Activated T-cell treated with anti-CD3 and anti-CD28 coated beads, Interleukin-2, amount 50 U/mL, for 72 hours (primary cell): ENCODE measurements around the gene MATN3. TPM values are rescaled to one million over a fixed set of nuclear protein-coding genes. Genes with fewer than 3 reads are reported as not detected.
"Not testable (repeated sequence)": the region's sequence is repeated elsewhere in the genome, so short reads cannot be mapped to it uniquely, and the experiment has no call there.

Experiments used
- ATAC-seq, 2 donors: fragments of 150-1000 bp; cut with Tn5 transposase; replicated peaks in 1 of 2; 2 replicates each; pipeline ENCODE4 v1.10.0; 2021; ENCODE audit warnings: moderate library complexity in 2 of 2, mild to moderate bottlenecking in 1 of 2
- DNase-seq, 2 donors: peaks; one replicate each; pipeline ENCODE4 v3.0.0; 2021 to 2022; ENCODE audit warnings: mixed read lengths in 1 of 2
- H3K27ac Mint-ChIP-seq: one replicate; pipeline ENCODE4 v1.8.0; 2022; ENCODE audit warnings: mild to moderate bottlenecking, moderate library complexity, mixed read lengths
- H3K27me3 Mint-ChIP-seq: one replicate; pipeline ENCODE4 v1.8.0; 2022; ENCODE audit warnings: low read depth, mixed read lengths
- H3K36me3 Mint-ChIP-seq, 2 donors: one replicate each; pipeline ENCODE4 v1.8.0; 2022; ENCODE audit warnings: mixed read lengths in 2 of 2, mild to moderate bottlenecking in 1 of 2; ENCODE audit not compliant: insufficient read depth in 2 of 2
- H3K4me1 Mint-ChIP-seq: one replicate; pipeline ENCODE4 v1.8.0; 2022; ENCODE audit warnings: low read depth, mixed read lengths
- H3K4me3 Mint-ChIP-seq, 2 donors: one replicate each; pipeline ENCODE4 v1.8.0; 2022; ENCODE audit warnings: mild to moderate bottlenecking in 2 of 2, mixed read lengths in 2 of 2, moderate library complexity in 2 of 2
- H3K9me3 Mint-ChIP-seq, 2 donors: one replicate each; pipeline ENCODE4 v1.8.0; 2022; ENCODE audit warnings: mixed read lengths in 2 of 2
- total RNA-seq, 2 donors: library from RNA; stranded (reverse); gene quantifications; one replicate each; pipeline ENCODE4 v1.2.3, GENCODE V29; 2022

Gene MATN3
- total RNA-seq, 2 donors from 2014 or later = not detected

DNA sequence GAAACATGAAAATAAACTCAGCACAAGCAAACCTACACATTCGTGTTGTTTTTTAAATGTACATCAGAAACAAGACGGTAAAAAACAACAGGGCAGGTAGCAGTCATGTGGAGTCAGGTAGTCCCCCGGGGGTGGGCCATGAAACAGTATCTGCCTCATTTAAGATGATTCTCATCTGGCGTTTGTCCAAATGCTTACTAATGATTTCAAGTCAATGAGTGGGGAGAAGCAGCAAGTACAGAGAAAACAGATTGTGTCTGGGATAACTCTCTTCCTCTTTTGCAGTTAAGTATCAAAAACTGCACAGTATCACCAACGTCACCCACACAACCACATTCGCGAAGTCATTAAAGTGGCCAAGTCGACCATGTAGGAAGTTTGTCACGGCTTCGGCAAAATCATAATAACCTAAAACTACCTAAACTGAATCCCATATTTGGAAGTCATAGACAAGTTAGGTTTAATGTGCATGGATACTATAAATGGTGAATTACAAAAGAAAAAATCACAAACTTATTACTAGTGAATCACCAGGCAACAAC, 37.7 kb upstream of the MATN3 start:
- Mint-ChIP-seq H3K9me3 (no peaks in the 10 kb centered on the region), H3K4me1 (peaks cover 33% of the 10 kb centered on the region), H3K4me3 (no peak overlapping the region), H3K27ac (no peak overlapping the region), H3K36me3 (peaks cover 6 to 7% of the 10 kb centered on the region in 2 donors), H3K27me3 (peaks cover 6% of the 10 kb centered on the region)
- peak in 1 of 2 donors; percentile 5 for ATAC-seq
- peak; percentile 31 to 34 for DNase-seq

- no peak overlapping the region for H3K4me3 Mint-ChIP-seq
- DNase-seq (no peak), ATAC-seq (no peak)
- no peak overlapping the region for H3K27ac Mint-ChIP-seq
- H3K27me3 Mint-ChIP-seq = peaks cover under 1% of the 10 kb centered on the region
- H3K4me1 Mint-ChIP-seq = peaks cover 33% of the 10 kb centered on the region
- H3K36me3 Mint-ChIP-seq = peaks cover 7% of the 10 kb centered on the region in 2 donors
- H3K9me3 Mint-ChIP-seq = no peaks in the 10 kb centered on the region
Observed at GRCh38 chr2:20049637-20050036, 37.2 kb upstream of the MATN3 start.

- Mint-ChIP-seq H3K9me3 (no peaks in the 10 kb centered on the region), H3K27ac (no peak overlapping the region), H3K36me3 (peaks cover 7 to 8% of the 10 kb centered on the region in 2 donors), H3K4me1 (peaks cover 33% of the 10 kb centered on the region), H3K27me3 (no peaks in the 10 kb centered on the region), H3K4me3 (peak overlapping the region in 1 of 2 donors; percentile 21)
- DNase-seq = no peak
- ATAC-seq = no peak
Observed at GRCh38 chr2:20048488-20049448, 36.3 kb upstream of the MATN3 start.

- not testable (repeated sequence) for H3K4me3 Mint-ChIP-seq, ATAC-seq, H3K36me3 Mint-ChIP-seq, H3K9me3 Mint-ChIP-seq, H3K27me3 Mint-ChIP-seq, DNase-seq
- peaks cover 41% of the 10 kb centered on the region for H3K4me1 Mint-ChIP-seq
- H3K27ac Mint-ChIP-seq = peak overlapping the region; percentile 28
Observed at GRCh38 chr2:20045712-20046292, 33.3 kb upstream of the MATN3 start.

DNA sequence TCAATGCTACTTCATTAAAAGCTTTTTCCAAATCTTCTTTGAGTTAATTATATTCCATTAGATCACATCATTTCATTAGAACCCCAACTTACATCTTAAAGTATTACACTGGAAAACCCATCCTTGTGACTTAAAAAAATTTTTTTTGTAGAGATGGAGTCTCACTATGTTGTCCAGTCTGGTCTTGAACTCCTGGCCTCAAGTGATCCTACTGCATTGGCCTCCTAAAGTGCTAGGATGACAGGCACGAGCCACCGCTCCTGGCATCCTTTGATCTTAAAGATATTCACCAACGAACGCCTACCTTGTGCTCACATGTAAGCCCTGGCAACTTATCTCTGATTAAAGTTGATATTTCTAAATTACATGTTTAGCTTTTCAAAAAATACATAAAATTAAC, 32.3 kb upstream of the MATN3 start:
- H3K27ac Mint-ChIP-seq = no peak overlapping the region
- H3K9me3 Mint-ChIP-seq = no peaks in the 10 kb centered on the region
- H3K4me3 Mint-ChIP-seq = no peak overlapping the region
- ATAC-seq (no peak), DNase-seq (no peak)
- peaks cover 34% of the 10 kb centered on the region for H3K4me1 Mint-ChIP-seq
- peaks cover 0 to 6% of the 10 kb centered on the region in 2 donors for H3K36me3 Mint-ChIP-seq
- H3K27me3 Mint-ChIP-seq = no peaks in the 10 kb centered on the region

DNA sequence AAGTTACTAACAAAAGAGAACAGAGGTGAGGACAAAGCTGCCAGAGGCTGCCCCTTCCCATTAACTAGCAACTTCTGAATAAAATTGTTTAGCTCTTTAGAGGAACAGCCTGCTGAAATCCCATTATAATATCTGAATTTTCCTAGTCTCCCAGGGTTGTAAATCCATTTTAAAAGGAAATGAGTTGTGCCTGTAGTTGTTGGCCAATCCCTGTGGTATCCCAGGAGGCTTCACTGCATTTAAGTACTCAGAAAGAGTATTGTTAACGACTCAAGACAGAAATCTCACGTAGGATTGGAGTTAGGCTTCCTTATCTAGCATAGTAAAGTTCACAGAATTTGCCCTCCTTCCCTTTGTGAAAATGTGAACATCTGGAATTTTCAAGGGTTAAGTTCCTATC, 30.1 kb upstream of the MATN3 start:
- no peaks in the 10 kb centered on the region for H3K9me3 Mint-ChIP-seq
- H3K27me3 Mint-ChIP-seq = no peaks in the 10 kb centered on the region
- H3K36me3 Mint-ChIP-seq = peaks cover 0 to 9% of the 10 kb centered on the region in 2 donors
- H3K4me3 Mint-ChIP-seq = no peak overlapping the region
- peaks cover 12% of the 10 kb centered on the region for H3K4me1 Mint-ChIP-seq
- ATAC-seq (no peak), DNase-seq (no peak)
- H3K27ac Mint-ChIP-seq = no peak overlapping the region

GRCh38 chr2:20040489-20041172, 28.2 kb upstream of the MATN3 start:
- ATAC-seq (no peak), DNase-seq (no peak)
- H3K4me1 Mint-ChIP-seq = peaks cover 8% of the 10 kb centered on the region
- no peak overlapping the region for H3K4me3 Mint-ChIP-seq
- H3K27ac Mint-ChIP-seq = no peak overlapping the region
- no peaks in the 10 kb centered on the region for H3K27me3 Mint-ChIP-seq
- H3K36me3 Mint-ChIP-seq = peaks cover 4 to 19% of the 10 kb centered on the region in 2 donors
- H3K9me3 Mint-ChIP-seq = no peaks in the 10 kb centered on the region

- ATAC-seq = no peak
Observed at GRCh38 chr2:20037660-20038059, 25.2 kb upstream of the MATN3 start.

DNA sequence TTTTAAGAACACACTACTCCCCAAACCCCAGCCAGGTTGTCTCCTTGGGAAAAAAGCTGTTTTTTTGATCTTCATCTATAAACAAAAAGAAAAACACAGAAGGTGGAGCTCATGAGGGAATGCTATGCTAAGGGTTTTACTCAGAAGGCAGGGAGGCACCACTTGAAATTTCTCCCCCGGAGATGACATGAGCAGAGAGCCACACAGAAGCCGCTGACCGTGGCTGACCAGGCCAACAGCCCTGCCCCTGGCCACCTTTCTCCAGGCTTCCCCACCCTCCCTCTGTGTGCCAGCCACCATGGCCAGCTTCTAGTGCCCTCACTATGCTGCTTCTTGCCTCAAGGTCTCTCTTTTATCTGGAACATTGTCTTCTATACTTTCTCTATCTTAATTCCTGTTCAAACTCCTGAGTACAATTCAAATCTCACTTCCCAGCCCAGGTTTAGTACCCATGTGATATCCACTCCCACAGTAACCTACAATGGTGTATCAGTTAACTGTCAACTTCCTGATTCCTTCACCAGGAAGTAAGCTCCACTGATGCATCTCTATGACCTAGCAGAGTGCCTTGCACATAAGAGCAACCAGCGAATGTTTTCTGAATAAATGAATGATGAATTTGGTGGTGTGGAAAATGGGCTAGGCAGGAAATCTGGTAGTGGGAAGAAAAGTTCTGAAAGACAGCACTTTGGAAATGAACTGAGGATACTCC, 23.6 kb upstream of the MATN3 start:
- H3K27ac Mint-ChIP-seq = peak overlapping the region; percentile 3
- H3K27me3 Mint-ChIP-seq = no peaks in the 10 kb centered on the region
- no peak for DNase-seq
- H3K4me1 Mint-ChIP-seq = no peaks in the 10 kb centered on the region
- no peaks in the 10 kb centered on the region for H3K9me3 Mint-ChIP-seq
- peaks cover 7 to 31% of the 10 kb centered on the region in 2 donors for H3K36me3 Mint-ChIP-seq
- H3K4me3 Mint-ChIP-seq = no peak overlapping the region
- ATAC-seq = no peak

More at GRCh38 chr2:20037660-20038059, 25.2 kb upstream of the MATN3 start:
- H3K4me3 Mint-ChIP-seq = no peak overlapping the region
- DNase-seq = no peak
- peaks cover 8% of the 10 kb centered on the region for H3K4me1 Mint-ChIP-seq
- H3K36me3 Mint-ChIP-seq = peaks cover 4 to 22% of the 10 kb centered on the region in 2 donors
- no peaks in the 10 kb centered on the region for H3K9me3 Mint-ChIP-seq
- no peaks in the 10 kb centered on the region for H3K27me3 Mint-ChIP-seq
- no peak overlapping the region for H3K27ac Mint-ChIP-seq

GRCh38 chr2:20034821-20035220, 22.4 kb upstream of the MATN3 start:
- no peak for ATAC-seq
- Mint-ChIP-seq H3K27me3 (no peaks in the 10 kb centered on the region), H3K36me3 (peaks cover 16 to 37% of the 10 kb centered on the region in 2 donors), H3K4me1 (no peaks in the 10 kb centered on the region), H3K9me3 (peaks cover 0 to 6% of the 10 kb centered on the region in 2 donors), H3K4me3 (no peak overlapping the region), H3K27ac (no peak overlapping the region)
- no peak for DNase-seq

DNA sequence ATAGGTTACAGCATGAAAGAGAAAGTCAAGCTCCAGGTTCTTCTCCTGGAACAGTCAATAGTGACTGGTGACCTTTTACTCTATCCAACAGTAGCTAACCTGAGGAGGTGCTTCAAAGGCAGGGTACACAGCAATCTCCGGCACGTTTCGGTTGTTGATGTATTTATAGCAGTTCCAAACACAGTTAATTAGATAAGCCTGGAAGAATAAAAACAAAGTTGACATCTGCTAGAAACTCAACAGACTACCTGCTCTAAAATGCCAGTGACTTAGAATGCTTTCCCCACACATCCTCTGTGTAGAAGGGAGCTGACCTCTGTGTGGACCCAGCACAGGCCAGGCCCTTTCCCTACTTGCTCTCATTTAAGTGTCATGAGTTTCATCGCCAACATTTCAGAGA, 21.8 kb upstream of the MATN3 start:
- peaks cover 18 to 43% of the 10 kb centered on the region in 2 donors for H3K36me3 Mint-ChIP-seq
- H3K4me1 Mint-ChIP-seq = no peaks in the 10 kb centered on the region
- peaks cover 0 to 6% of the 10 kb centered on the region in 2 donors for H3K9me3 Mint-ChIP-seq
- no peak overlapping the region for H3K27ac Mint-ChIP-seq
- no peaks in the 10 kb centered on the region for H3K27me3 Mint-ChIP-seq
- DNase-seq = no peak
- no peak for ATAC-seq
- no peak overlapping the region for H3K4me3 Mint-ChIP-seq

GRCh38 chr2:20033322-20033721, 20.9 kb upstream of the MATN3 start:
- Mint-ChIP-seq H3K27me3 (no peaks in the 10 kb centered on the region), H3K4me3 (no peak overlapping the region), H3K9me3 (peaks cover 0 to 6% of the 10 kb centered on the region in 2 donors), H3K36me3 (peaks cover 23 to 50% of the 10 kb centered on the region in 2 donors), H3K4me1 (no peaks in the 10 kb centered on the region), H3K27ac (no peak overlapping the region)
- DNase-seq = no peak
- ATAC-seq = no peak
